Left hindlimb (tissue), 1 donor: Measurements from ENCODE around the gene TAB2.
"Not testable (repeated sequence)": the region's sequence is repeated elsewhere in the genome, so short reads cannot be mapped to it uniquely, and the experiment has no call there.

Source experiments
- DNase-seq: peaks from one replicate; pipeline ENCODE4 v3.0.0-alpha.2; 2018

The TAB2 gene

GRCh38 chr6:149313861-149314260 lies 3.7 kb upstream of the TAB2 start:
- DNase-seq = no peak

- DNase-seq = no peak
Measured at GRCh38 chr6:149314325-149314905, 3.1 kb upstream of the TAB2 start.

DNA sequence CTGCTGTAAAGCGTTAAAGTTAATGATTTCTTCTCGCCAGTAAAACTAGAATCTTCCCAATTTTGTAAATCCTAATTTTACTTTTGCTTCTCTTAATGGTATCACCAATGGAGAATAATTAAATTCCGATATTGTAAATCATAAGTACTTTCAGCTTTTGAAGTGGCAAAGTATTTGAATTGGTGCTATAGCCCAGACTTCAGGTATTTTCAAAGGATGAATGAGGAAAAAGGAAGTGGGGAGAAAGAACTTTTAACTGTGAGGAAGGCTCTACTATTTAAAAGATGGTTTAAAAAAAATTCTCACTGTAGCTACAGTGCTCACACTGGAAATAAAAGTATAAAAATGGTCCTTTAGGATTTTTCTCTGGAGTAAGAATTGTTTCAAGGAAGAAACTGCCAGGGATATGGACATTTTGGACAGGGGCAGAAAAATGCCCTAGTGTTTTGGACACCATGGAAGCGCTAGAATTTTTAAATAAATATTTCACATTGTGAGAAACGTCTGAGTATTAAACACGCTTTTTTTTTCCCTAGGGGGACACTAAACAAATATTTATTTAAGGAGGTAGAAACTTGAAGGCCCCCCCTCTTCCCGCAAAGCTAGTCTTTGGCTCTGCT lies 1.3 kb upstream of the TAB2 start:
- no peak for DNase-seq

DNA sequence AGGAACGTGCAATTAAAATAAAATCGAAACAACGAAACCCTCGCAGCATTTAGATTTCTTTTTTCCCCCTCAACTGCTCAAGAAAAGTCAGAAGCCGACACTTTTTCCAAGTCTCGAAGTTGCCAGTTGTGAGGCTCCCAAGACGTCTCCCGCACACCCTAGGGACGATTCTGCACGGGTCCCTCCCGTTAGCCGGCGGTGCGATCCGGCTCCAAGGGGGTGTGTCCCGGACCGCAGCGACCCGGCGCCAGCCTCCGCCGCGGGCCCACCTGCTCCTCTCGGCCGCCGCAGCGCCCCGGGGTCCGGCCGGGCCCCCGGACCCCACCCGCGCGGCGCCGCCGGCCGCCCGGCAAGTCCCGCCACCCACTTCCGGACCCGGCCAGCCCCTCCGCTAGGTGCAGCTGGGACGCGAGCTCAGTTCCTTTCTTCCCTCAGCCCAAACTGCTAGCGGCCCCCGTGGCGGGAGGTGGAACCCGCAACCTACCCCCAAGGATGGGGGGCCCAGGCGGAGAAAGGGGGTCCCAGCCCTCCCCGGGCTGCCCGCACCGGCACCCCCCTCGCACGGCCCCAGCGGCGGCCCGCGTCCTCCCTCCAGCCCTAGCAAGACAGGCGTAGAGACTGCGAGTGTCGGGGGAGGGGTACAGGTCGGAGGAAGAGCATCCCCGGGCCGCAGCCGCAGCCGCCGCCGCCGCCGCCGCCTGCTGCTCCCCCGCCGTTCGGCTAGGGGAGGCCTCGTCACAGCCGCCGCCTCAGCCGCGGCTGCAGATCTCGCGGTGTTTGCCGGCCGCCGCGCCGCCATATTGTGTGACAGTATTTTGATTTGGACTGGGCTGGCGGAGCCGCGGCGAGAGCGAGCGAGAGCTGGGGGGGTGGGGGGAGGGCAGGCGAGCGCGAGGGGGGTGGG lies 520 bp upstream of the TAB2 start:
- peak; percentile 96 for DNase-seq

GRCh38 chr6:149318581-149319286 lies 1.2 kb downstream of the TAB2 start:
- no peak for DNase-seq

DNA sequence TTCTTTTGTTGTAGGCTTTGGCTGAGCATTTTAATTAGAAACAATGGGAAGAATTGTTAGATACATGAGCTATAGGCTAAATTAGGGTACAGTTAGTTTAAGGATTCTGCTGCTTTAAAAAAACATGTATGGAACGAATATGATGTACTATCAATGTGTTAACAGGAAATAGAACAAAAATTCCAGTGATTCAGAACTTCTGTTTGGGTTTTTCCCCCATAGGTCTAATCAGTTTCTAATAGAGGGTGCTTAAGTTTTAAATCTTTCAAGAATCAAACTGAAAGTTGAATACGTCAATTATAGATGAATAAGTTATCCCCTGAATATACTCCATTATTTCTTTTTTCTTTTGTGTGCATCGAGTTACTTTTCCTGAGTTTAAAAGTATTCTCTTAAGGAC lies 1.9 kb downstream of the TAB2 start:
- no peak for DNase-seq

DNA sequence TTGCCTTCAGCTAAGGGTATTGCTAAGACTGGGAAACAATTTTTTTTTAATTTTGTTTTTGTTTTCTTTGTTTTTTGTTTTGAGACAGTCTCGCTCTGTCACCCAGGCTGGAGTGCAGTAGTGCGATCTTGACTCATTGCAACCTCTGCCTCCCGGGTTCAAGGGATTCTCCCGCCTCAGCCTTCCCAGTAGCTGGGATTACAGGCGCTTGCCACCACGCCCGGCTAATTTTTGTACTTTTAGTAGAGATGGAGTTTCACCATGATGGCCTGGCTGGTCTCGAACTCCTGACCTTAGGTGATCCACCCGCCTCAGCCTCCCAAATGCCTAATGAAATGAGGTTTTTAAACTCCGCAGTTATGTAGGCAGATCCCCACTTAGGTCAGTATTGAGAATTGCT lies 2.5 kb downstream of the TAB2 start:
- DNase-seq = not testable (repeated sequence)

- DNase-seq = no peak
Measured at GRCh38 chr6:149320796-149321195, 3.3 kb downstream of the TAB2 start.

GRCh38 chr6:149323353-149323752 lies 5.8 kb downstream of the TAB2 start:
- no peak for DNase-seq

GRCh38 chr6:149323925-149324324 lies 6.4 kb downstream of the TAB2 start:
- no peak for DNase-seq

DNA sequence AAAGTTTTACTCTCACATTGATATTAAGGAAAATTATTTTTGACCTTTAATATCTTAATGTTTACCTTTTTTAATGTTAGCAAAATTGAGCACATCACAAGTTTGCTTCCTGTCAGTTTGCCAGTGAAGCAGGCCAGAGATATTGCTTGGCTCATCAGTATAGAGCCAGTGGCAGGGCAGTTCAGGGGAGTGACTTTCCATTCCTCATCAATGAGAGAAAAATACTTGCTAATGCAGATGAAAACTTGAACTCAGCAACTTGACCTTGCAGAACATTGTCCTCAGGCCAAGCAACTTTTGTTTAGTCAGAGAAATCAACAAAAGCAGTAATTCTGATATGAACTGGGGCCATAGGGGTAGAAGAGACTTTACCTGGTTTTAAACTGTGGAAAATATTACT lies 6.9 kb downstream of the TAB2 start:
- DNase-seq = no peak

DNA sequence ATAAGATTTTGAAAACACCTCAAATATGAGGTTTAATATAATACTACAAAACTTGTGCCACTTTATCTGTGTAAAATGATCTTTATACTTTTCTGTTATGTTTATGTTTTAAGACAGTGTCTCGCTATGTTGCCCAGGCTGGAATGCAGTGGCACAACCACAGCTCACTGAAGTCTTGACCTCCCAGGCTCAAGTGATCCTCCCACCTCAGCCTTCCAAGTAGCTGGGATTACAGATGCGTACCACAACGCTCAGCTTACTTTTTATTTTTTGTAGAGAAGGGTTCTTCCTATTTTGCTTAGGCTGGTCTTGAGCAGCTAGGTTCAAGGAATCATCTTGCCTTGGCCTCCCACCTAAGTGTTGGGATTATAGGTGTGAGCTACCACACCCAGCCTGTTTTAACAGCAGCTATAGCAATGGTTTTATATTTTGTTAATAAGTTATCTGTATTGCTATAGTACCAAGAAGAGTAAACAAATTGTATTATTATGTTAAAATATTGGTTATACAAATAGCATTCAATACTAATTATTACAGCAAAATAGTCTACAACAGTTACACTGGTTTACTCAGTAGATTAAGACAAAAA lies 8.2 kb downstream of the TAB2 start:
- DNase-seq = no peak

DNA sequence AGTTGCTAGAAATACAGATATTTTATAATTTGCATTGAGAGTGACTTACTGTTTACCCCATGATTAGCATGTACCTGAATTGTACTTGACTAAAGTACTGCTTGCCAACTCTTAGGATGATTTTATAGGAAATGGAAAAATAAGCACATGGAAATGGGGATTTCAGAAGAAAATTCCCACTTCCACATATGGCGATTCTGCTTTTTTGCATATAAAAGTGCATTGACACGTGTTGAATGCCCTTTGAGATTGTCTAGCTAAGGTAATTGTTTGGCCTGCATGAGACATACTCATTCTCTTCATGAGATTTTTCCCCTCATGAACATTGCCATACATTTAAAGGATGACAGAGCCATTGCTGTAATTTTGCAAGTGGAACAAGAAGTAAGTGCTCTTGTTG lies 10.1 kb downstream of the TAB2 start:
- DNase-seq = no peak

DNA sequence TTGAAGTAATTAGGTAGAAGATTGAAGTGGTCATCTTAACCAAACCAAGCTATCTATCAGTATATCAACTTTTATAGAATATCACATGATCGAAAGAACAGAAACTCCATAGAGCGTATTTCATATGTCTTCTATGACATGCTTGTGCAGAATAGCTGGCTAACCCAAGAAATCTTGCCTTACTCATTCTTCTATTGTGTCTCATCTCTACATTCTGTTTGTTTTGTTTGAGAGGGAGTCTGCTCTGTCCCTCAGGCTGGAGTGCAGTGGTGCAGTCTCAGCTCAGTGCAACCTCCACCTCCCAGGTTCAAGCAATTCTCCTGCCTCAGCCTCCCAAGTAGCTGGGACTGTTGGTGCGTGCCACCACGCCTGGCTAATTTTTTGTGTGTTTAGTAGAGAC lies 10.6 kb downstream of the TAB2 start:
- DNase-seq = no peak

DNA sequence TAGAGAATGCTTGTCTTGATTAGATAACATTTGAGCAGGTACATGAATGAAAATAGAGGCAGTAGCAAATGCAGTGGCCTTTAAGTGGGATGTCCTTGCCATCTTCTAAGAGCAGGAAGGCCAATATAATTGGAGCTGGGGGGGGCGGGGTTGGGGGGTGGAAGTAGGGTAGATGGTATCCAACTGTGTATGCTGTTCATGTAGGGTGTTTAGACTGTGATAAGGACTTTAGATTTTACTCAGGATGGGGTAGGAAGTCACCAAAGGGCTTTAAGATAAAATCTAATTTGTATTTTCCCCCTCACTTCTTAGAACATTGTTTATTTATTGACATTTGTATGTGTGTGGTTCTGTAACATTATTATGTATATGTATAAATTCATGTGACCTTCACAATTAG lies 12.0 kb downstream of the TAB2 start:
- no peak for DNase-seq

DNA sequence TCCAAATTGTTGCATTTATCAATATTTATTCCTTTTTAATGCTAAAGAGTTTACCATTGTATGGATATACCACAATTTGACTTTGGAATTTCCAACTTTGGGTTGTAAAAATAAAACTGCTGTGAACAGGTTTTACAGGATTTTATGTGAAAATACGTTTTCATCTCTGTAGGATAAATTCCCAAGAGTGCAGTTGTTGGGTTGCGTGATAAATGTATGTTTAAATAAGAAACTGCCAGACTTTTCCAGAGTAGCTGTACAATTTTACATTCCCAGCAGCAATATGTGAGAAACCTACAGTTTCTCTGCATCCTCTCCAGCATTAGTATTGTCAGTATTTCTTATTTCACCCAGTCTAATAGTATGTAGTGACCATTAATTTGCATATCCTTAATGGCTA lies 12.6 kb downstream of the TAB2 start:
- no peak for DNase-seq

DNA sequence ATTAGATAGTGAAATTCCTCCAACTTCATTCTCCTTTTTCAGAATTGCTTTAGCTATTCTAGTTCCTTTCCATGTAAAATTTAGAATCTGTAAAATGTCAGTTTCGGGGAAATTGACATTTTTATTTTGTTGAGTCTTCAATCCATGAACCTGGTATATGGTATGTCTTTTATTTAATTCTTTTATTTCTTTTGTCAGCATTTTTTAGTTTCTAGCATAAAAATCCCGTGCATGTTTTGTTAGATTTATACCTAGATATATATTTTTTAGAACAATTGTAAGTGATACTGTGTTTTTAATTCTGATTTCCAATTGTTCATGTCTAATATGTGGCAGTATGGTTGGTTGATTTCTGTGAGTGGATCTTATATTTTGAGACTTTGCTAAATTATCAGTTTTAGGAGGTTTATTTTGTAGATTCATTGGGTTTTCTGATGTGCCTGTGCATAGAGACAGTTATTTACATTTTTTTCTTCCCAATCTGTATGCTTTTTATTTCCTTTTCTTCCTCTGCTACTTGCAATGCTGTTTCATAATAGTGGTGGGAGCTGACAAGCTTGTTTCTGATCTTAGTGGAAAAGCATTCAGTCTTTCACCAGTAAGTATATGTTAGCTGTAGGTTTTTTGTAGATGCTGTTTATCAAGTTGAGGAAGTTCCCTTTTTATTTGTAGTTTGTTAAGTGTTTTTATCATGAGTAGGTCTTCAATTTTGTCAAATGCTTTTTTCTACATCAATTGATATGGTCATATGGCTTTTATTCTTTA lies 13.7 kb downstream of the TAB2 start:
- DNase-seq = no peak

- DNase-seq = no peak
Measured at GRCh38 chr6:149331871-149332270, 14.4 kb downstream of the TAB2 start.

GRCh38 chr6:149332602-149333265 lies 15.2 kb downstream of the TAB2 start:
- no peak for DNase-seq

DNA sequence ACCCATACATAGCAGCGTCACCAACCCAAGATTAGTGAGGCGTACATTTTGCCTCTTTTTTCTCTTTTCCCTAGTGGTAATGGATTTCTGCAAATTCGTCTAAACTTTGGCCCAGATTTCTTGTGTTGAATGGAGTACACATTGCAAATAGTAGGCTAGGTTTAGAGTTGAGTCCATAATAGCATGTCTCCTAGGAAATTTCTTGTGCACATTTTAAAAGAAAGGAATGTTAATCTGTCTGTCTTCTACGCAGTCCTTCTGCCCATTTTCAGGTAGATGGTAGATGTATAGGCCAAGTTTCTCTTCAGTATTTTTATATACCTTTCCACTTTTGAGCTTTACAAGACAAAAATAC lies 15.7 kb downstream of the TAB2 start:
- no peak for DNase-seq

- DNase-seq = no peak
Measured at GRCh38 chr6:149334201-149334600, 16.7 kb downstream of the TAB2 start.

DNA sequence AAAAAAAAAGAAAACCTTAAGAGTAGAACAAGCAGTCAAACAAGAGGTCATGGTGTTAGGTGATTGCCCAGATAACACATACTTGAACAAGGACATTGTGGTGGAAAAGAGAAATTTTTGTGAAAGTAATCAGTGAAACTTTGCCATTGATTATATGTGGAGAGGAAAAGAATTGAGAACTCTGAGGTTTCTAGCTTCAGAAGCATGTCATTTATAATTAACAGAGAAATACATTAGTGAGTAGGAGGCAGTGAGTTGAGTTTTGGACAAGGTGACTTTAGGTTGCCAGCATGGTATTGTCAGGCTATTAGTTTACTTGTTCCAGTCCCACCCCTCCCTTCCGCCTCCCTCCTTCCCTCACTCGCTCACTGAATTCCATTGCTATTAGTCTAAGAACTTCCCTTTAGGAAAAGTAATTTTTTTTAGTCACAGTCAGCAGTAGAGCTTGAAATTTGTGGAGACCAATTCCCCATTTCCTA lies 17.2 kb downstream of the TAB2 start:
- DNase-seq = no peak
